HG03039 (cell line): Measurements from ENCODE around the gene SGMS1.
A peak's percentile ranks its signal among the peaks of the same experiment; 100 is the strongest.
"Not testable (repeated sequence)": the region's sequence is repeated elsewhere in the genome, so short reads cannot be mapped to it uniquely, and the experiment has no call there.

ENCODE experiments used
- ATAC-seq: cut with Tn5 transposase; IDR thresholded peaks from one replicate; pipeline ENCODE4 v1.9.1; 2021; ENCODE audit warnings: mild to moderate bottlenecking, moderate library complexity; ENCODE audit not compliant: unreplicated experiment

Gene SGMS1

GRCh38 chr10:50585921-50586739, 37.6 kb downstream of the SGMS1 start:
- ATAC-seq, result no peak

GRCh38 chr10:50582766-50583762, 40.7 kb downstream of the SGMS1 start:
- ATAC-seq, result no peak

GRCh38 chr10:50582046-50582445, 41.7 kb downstream of the SGMS1 start:
- ATAC-seq, result no peak

- ATAC-seq, result no peak
Measured at GRCh38 chr10:50580262-50580891, 43.4 kb downstream of the SGMS1 start.

GRCh38 chr10:50579491-50580261, 44.1 kb downstream of the SGMS1 start:
- ATAC-seq, result no peak

GRCh38 chr10:50578949-50579348, 44.8 kb downstream of the SGMS1 start:
- ATAC-seq, result no peak

- peak; percentile 48 for ATAC-seq
Measured at GRCh38 chr10:50577681-50578350, 45.9 kb downstream of the SGMS1 start.

GRCh38 chr10:50577010-50577409, 46.7 kb downstream of the SGMS1 start:
- no peak for ATAC-seq

- ATAC-seq, result no peak
Measured at GRCh38 chr10:50576245-50576815, 47.4 kb downstream of the SGMS1 start.

- ATAC-seq, result no peak
Measured at GRCh38 chr10:50575477-50576244, 48.1 kb downstream of the SGMS1 start.

GRCh38 chr10:50574931-50575330, 48.8 kb downstream of the SGMS1 start:
- no peak for ATAC-seq

GRCh38 chr10:50574305-50574704, 49.5 kb downstream of the SGMS1 start:
- no peak for ATAC-seq

- ATAC-seq, result no peak
Measured at GRCh38 chr10:50572017-50572491, 51.7 kb downstream of the SGMS1 start.

GRCh38 chr10:50568750-50569149, 55.0 kb downstream of the SGMS1 start:
- not testable (repeated sequence) for ATAC-seq

- ATAC-seq, result no peak
Measured at GRCh38 chr10:50567384-50567783, 56.4 kb downstream of the SGMS1 start.

GRCh38 chr10:50566150-50566549, 57.6 kb downstream of the SGMS1 start:
- no peak for ATAC-seq

GRCh38 chr10:50565301-50566083, 58.3 kb downstream of the SGMS1 start:
- ATAC-seq, result no peak

- ATAC-seq, result no peak
Measured at GRCh38 chr10:50563906-50564305, 59.9 kb downstream of the SGMS1 start.
